Stimulated activated CD8-positive, alpha-beta memory T cell treated with anti-CD3 and anti-CD28 coated beads, Interleukin-12 subunit alpha, Interleukin-12 subunit beta, amount 100 ng/mL, for 4 hours (primary cell): ENCODE results near the gene CDYL.
"Not testable (repeated sequence)": the region's sequence is repeated elsewhere in the genome, so short reads cannot be mapped to it uniquely, and the experiment has no call there.

ENCODE experiments used
- DNase-seq: peaks from one replicate; pipeline ENCODE4 v3.0.0-alpha.2; 2020; ENCODE audit warnings: low read depth

Gene CDYL

DNA sequence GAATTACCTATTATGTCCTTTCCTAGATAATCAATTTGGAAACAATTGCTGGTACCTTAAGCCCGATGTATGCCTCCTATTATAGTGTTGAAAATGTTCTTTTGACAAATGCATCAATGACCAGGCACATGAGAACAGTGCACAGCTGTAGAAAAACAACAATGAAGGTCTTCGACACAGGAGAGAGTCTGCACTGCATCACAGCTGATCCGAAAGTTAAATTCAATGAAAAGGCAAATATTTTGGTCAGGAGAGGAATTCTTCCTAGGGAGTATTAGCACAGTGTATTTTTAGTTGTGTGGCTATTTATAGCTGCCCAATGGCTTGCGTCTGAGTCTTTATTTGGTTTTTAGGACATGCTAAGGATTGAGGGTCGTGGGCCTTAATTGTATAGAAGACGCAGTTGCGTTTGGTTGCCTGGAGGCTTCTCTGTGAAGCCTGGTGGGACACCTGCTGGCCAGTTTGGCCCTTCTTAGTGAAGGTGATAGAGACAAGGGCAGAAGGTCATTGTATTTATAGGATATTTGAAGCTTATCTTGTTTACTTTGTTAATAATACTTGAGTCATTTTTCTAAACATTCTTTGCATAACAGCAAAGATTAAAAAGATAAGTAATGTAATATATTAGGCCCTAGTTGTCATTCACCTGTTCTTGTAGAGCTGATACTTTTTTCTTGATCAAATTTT lies 72.3 kb downstream of the CDYL start:
- no peak for DNase-seq

DNA sequence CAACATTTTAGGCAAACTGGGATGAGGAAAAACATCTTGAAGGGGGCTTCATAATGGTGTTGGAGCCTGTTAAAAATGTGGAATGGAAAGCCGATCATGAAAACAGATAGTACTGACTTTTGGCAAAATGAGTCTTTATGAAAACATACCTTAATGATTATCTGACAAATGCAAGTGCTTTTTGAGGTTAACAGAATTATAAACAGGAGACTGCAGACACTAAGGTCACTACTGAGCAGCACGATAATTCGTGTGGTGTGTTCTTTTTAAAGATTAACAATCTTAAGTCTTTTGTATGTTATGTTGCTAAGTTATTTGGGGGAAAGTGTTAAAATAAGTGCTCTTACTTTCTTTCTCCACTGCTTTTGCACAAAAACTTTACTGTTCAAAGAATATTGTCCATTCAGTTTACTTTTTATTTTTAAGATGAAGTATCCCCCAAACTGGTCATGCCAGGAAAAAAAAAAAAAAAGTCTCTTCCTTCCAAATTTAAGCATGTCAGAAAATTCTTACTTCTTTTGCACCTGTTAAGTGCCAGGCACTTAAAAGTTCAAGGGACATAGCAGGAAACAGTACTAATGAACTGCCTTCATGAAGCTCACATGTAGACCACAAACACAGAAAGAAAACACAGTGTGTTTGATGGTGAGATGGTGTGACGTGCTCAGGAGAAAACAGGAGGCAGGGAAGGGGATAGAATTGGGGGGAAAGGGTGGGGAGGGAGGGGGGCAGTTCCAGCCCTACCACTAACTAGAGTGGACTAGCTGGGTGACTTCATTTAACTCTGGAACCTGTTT lies 73.2 kb downstream of the CDYL start:
- no peak for DNase-seq

DNA sequence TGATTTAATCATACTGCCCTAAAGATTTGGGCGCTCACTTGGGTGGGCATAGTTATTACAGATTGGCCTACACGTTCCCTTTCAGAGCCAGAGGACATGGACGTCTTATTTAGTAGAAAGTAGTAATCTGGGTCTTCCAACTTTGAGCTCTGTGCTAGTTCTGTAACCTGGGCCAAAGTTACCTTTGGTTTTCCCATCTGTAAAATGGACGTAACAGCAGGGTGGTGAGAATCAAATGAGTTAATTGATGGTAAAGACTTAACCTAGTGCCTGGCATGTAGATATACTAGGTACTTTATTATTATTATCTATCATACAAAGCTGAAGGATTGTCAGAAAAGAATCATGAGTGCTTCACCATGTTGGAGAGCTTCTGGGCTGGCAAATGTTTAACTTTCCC lies 74.8 kb downstream of the CDYL start:
- no peak for DNase-seq

DNA sequence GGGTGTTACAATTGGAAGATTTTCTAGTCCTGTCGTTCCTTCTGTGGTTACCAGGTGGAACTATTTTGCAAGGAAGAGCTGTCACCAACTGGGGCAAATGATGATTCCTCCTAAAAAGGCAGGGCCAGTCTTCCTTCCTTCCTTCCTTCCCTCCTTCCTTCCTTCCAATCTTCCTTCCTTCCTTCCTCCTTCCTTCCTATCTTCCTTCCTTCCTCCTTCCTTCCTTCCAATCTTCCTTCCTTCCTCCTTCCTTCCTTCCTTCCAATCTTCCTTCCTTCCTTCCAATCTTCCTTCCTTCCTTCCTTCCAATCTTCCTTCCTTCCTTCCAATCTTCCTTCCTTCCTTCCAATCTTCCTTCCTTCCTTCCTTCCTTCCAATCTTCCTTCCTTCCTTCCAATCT lies 76.0 kb downstream of the CDYL start:
- not testable (repeated sequence) for DNase-seq

DNA sequence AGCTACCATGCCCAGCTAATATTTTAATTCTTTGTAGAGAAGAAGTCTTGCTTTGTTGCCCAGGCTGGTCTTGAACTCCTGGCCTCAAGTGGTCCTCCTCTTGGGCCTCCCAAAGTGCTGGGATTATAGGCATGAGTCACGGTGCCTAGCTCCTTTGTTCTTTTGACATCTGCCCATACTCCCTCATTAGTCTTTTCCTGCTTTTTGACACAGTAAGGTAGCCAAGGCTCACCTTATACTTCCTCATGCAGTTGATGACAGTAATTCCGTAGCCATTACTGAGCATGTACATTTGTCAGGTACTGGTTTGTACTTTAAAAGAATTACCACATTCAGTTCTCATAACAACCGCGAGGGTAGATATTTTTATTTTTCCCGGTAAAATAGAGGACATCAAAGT lies 76.7 kb downstream of the CDYL start:
- DNase-seq = no peak

DNA sequence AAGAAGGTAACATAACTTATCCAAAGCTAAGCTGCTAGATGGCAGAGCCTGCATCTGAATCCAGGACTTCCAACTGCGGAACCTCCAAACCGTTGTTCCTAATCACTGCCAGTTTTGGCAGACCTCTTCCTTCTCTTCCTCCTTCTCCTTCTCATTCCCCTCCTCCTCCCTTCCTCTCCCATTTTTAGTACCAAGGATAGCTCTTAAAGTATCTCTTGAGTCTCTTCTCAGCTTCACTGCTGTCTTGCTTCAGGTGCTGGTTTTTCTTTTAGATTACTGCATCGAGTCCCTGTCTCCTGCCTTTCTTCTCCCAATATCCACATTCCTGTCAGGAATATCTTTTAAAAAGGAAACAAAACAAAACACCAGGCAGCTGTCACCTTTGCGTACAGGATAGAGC lies 77.1 kb downstream of the CDYL start:
- no peak for DNase-seq

DNA sequence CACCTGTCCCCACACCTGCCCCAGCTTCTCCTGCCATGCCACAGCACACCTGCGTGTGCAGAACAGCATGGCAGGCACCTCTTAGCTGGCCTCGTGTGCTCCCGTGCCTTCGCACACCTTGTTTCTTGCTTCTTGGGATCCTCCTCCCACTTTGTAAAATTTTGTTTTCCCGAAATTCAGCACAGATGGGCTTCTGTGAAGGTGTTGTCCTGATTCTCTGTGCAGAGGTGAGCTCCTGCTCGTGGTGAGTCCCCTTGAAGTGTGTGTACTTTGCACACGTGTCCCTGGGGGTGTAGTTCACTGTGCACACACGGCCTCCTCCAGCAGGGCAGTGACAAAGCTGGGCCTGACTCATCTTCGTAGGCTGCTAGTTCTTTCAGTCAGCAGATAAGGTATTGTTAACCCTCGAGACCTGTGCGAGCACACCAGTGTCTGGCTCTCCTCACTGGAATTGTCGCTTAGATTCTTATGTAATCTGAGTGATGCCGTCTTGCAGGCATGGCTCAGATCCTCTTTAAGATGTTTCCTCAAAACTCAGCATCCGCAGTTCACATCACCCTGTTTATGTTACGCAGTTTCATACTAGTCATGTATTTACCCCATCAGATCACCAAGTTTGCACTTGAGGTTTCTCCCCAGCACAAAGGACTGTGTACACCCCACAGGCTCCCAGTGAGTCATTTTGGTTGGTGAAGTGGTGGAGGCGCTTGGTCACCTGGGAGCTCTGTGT lies 77.7 kb downstream of the CDYL start:
- no peak for DNase-seq

DNA sequence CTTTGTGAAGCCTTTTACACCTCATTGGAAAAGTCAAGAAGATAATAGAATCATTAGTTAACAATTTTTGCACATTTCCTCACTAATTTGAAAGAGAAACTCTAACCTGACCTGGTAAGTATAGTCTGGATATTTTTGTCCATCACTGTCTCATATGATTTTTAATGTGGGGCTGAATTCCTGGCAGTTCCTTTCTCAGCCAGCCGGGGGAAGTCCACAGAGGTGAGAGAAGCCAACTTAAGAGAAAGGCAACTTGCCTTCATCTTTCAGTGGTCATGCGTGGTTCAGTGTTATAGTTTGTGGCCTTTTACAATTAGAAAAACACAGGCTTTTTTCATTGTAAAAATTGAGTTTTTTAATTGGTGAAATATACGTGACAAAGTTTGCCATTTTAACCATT lies 80.6 kb downstream of the CDYL start:
- DNase-seq = no peak

DNA sequence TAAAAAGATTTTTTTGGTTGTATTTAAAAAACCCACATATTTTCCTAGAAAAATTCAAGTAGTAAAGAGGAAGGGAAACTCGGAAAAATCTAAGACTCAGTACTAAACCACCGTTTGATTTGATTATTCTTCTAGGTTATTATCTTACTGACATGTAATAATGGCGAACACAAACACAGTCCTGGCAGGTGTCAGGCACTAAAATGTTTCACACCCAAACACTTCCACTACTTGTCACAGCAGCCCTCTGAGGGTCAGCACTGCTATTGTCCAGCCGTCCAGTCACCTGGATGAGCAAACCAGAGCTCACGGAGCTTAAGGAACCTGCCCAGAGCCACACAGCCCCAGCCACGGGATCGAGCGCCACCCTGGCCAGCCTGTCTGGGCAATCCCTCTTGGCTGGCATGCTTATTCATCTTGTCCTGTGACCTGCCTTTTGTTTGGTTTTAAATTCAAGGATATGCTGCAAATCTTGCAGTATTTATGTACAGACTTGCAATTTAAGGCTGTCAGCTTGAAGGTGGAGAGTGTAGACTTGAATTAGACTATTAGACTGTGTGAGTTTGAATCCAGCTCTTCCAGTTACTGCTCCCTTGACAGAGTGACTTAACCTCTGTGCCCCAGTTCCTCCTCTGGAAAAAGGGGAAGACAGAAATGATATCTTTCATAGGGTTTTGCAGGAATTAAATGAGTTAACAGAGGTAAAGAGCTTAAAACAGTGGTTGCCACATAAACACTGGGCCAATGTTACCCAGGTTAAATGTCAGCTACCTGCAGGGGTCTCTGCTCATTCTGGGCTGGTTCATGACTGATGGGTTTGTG lies 82.2 kb downstream of the CDYL start:
- no peak for DNase-seq

DNA sequence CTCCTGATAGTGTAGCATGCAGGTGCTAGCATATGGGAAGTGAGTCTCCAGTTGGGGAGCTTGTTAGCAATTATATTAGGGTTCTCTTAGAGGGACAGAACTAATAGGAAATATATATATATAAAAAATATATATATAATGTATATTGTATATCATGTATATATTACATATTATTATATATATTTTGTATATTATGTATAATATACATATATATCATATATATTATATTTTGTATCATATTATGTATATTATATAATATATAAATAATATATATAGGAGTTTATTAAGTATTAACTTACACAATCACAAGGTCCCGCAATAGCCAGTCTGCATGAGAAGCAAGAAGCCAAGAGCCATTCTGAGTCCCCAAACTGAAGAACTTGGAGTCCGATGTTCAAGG lies 84.2 kb downstream of the CDYL start:
- no peak for DNase-seq

DNA sequence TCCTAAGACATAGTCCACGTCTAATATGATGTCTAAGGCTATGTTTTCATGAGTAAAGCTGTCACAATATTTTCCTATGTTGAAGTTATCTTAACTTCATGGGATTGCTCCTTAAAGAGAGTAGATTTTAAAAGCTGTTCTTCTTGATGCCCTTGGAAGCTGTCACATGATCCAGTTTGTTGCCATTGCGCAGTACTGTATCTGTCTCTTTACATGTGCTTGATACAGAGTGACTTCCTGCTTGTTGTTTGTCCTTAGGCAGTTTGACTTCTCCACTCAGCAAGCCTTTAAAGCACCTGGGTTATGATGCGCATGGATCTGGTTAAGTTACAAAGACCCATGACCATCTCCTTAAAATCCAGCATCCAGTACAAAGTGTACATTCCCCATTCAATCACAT lies 85.4 kb downstream of the CDYL start:
- no peak for DNase-seq

DNA sequence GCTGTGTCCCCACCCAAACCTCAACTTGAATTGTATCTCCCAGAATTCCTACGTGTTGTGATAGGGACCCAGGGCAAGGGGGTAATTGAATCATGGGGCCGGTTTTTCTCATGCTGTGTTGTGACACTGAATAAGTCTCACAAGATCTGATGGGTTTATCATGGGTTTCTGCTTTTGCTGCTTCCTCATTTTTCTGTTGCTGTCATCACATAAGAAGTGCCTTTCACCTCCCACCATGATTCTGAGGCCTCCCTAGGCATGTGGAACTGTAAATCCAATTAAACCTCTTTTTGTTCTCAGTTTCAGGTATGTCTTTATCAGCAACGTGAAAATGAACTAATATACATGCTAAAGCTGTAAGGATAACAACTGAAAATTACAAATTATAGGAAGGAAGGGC lies 88.3 kb downstream of the CDYL start:
- no peak for DNase-seq

DNA sequence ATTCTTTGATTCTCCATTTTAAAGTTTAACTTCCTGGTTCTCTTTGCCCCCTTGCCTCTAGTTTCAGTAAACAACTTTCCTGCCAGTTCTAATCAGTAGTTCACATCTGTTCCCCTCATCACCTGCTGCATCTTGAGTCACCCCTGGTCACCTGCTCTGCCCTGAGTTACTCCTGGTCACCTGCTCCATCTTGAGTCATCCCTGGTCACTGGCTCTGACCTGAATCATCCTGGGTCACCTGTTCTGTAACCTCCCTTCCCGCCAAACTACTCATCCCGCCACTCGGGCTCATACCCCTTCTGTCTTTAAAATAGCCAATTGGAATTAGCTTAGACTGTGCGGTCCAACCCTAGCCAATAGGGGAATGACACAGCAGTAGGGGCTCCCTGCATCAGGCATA lies 88.8 kb downstream of the CDYL start:
- DNase-seq = not testable (repeated sequence)

DNA sequence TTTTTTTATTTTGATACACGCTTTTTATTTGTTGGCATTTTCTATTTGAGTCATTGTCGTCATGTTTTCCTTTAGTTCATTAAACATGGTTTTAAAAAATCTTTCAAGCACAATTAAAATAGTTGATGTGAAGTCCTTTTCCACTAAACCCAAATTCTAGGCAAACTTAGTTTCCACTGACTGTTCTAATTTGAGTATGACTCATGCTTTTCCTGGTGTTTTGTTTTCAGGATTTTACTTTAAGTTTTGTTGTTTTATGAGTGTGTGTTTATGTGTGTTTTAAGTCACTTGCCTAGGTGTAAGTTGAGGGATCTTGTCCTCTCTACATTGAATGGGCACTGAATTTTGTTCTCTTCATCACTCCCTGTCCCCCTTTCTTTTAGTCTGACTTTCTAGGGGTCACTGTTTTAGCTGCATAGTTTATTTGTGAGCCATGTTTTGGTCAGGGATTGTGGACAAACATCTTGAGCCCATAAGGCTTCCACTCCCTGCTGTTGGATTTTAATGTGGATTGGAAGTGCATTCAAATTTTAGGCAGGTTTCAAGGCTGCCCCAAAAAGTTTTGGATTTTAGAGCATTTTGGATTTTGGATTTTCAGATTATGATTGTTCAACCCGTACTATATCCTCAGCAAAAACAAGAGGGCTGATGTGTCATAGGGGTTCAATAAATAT lies 94.8 kb downstream of the CDYL start:
- DNase-seq = no peak

DNA sequence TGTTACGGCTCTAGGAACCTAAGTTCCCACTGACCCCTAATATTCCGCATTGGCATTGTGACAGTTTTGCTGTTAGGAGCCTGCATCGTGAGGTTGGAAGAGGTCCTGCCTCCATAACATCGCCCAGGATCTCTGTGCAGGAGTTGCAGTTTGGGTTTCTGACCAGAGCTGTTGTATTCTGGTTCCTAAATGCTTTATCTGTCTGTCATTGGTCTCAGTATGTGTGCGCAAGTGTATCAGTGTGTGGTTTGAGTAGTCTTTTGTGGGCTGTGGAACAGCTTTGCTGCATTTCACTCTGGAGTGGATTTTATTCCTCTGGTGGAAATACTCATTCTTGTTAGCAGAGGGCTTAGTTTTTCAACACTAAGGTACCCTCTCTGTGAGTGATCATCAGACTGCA lies 95.6 kb downstream of the CDYL start:
- no peak for DNase-seq

DNA sequence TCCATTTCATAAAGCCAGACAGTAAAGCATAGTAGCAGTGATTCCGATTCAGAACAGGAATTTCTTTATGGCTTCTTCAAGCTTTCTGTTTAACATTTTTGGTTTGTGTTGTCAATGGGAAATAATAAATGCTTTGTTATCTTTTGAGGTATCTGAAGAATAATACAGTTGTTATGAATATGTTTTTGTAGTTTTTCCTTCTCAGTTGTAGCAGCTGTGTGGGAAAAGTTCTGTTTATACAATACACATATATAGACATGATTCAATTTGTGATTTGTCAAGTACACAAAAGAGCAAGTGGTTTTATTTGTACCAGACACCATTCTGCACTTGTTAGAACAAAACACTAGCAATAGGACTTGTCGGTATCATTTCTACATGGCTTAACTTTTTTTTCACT lies 96.6 kb downstream of the CDYL start:
- DNase-seq = no peak

DNA sequence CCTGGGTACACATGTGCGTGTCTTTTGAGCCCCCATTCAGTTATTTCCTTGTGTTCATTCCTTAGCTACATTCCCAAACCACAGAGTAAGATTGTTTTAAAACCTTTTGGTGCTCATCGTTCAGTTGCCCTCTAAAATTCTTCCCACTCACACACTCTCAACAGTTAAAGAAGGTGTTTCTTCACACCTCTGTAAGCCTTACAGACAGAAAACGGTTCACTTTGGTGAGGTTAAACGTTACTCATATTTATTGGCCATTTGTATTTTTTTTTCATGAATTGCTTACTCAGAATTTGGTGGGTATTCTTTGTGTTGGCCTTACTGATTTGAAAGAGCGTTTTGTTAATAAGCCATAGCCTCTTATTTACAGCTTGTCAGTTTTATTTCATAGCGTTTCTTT lies 97.7 kb downstream of the CDYL start:
- no peak for DNase-seq

DNA sequence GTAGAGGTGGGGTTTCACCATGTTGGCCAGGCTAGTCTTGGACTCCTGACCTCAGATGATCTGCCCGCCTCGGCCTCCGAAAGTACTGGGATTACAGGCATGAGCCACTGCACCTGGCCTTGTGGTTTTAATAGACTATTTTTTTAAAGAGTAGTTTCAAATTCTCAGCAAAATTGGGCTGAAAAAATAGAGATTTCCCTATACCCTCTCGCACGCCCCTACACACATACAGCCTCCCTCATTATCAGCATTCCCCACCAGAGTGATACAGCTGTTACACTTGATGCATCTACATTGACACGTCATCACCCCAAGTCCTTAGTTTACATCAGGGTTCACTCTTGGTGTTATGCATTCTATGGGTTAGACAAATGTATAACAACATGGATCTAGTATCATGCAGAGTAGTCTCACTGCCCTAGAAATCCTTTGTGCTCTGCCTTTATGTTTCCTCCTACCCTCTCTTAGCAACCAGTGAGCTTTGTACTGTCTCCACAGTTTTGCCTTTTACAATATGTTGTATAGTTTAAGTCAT lies 103.6 kb downstream of the CDYL start:
- no peak for DNase-seq

DNA sequence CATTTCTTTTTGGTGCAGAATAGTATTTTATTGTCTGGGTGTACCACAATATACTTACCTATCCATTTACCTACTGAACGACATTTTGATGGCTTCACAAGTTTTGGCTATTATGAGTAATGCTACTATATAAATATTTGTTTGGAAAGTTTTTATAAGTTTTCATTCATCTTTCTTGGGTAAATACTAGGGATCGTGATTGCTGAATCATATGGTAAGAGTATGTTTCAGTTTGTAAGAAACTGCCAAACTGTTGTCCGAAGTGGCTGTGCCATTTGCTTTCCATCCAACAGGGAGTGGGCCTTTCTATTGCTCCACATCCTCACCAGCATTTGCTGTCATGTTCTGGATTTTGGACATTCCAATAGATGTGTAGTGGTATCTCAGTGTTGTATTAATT lies 104.2 kb downstream of the CDYL start:
- DNase-seq = no peak

DNA sequence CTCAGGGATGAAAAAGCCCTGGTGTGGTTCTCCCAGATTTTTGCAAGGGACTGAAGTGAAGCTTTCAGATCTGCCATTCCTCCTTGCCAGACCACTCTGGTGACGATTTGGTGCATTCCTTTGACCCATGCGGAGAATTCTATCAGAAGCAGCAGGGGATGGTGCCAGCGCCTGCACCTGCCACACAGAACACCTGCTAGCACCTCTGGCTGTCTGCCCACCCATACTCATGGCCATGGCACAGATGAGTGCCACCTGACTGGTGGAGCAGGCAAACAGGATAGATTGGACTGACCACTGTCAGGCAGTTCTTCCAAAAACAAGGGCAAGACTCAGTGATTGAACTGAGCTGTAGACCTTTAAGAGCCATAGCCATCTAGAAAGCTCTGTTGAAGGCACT lies 107.1 kb downstream of the CDYL start:
- DNase-seq = no peak

DNA sequence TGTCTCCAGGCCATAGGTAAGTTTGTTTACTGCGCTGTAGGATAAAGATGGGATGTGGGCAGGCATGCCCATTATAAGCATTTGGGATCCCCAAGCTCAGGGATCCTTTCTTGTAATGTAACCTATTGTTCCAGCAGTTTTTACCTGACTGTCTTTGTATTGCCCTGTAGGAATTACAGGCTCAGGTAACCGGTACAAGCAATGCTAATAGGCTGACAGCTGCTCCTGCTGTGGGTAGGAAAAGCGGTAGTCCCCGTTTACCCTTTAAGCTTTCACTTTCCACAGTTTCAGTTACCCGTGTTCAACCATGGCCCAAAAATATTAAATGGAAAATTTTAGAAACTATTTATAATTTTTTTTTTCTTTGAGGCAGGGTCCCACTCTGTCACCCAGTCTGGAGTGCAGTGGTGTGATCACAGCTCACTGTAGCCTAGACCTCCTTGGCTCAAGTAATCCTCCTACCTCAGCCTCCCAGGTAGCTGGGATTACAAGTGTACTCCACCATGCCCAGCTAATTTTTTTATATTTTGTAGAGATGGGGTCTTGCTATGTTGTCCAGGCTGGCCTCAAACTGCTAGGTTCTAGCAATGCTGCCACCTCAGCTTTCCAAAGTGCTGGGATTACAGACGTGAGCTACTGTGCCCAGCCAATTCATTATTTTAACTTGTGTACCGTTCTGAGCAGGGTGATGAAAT lies 108.6 kb downstream of the CDYL start:
- DNase-seq = no peak
